WTC11 (cell line): ENCODE results near the gene UTF1. TPM values are rescaled to one million over a fixed set of nuclear protein-coding genes. Genes with fewer than 3 reads are reported as not detected.

ENCODE experiments used
- ATAC-seq: fragments of 200-7000 bp; cut with Tn5 transposase; 2 replicates; pipeline ENCODE4 v1.10.0; 2021; ENCODE audit warnings: mild to moderate bottlenecking, moderate library complexity
- CTCF ChIA-PET: fragments of 300-600 bp; sonication (Branson Sonifier 250); formaldehyde crosslinking; loops from one replicate; lab custom pipeline; 2021; ENCODE audit warnings: antibody characterized with exemption; lab: Charles Lee
- POLR2A ChIA-PET: fragments of 350-600 bp; sonication (Branson Sonifier 250); formaldehyde crosslinking; loops from one replicate; lab custom pipeline; 2021; ENCODE audit warnings: antibody characterized with exemption; lab: Charles Lee
- DNase-seq: peaks from one replicate; pipeline ENCODE4 v3.0.0; 2021; ENCODE audit warnings: low spot score
- H3K27ac Mint-ChIP-seq: 2 replicates; pipeline ENCODE4 v1.8.0; 2021; ENCODE audit warnings: mixed read lengths
- H3K27me3 Mint-ChIP-seq: 2 replicates; pipeline ENCODE4 v1.8.0; 2021; ENCODE audit warnings: low read depth, mild to moderate bottlenecking, moderate library complexity, mixed read lengths
- H3K36me3 Mint-ChIP-seq: 2 replicates; pipeline ENCODE4 v1.8.0; 2021; ENCODE audit warnings: mixed read lengths
- H3K4me1 Mint-ChIP-seq: 2 replicates; pipeline ENCODE4 v1.8.0; 2022; ENCODE audit warnings: mixed read lengths
- H3K4me3 Mint-ChIP-seq: 2 replicates; pipeline ENCODE4 v1.8.0; 2021; ENCODE audit warnings: mild to moderate bottlenecking, moderate library complexity, mixed read lengths
- H3K9me3 Mint-ChIP-seq: 2 replicates; pipeline ENCODE4 v1.8.0; 2021; ENCODE audit warnings: mixed read lengths
- CBFB ChIP-seq: sonication (generic); formaldehyde crosslinking; IDR thresholded peaks from 2 replicates; pipeline ENCODE4 v1.8.1; 2022; ENCODE audit warnings: mild to moderate bottlenecking, low read depth, missing genetic modification reagents
- CREB1 ChIP-seq: sonication (generic); formaldehyde crosslinking; IDR thresholded peaks from 2 replicates; pipeline ENCODE4 v1.8.0; 2023; ENCODE audit warnings: mild to moderate bottlenecking, missing genetic modification reagents
- CREM ChIP-seq: sonication (generic); formaldehyde crosslinking; IDR thresholded peaks from 2 replicates; pipeline ENCODE4 v1.8.1; 2022; ENCODE audit warnings: mild to moderate bottlenecking, missing genetic modification reagents, moderate library complexity
- ESRRA ChIP-seq: sonication (generic); formaldehyde crosslinking; IDR thresholded peaks from 2 replicates; pipeline ENCODE4 v1.8.1; 2022; ENCODE audit warnings: mild to moderate bottlenecking, missing genetic modification reagents, borderline replicate concordance
- FOXK1 ChIP-seq: sonication (generic); formaldehyde crosslinking; IDR thresholded peaks from 2 replicates; pipeline ENCODE4 v1.8.0; 2022; ENCODE audit warnings: mild to moderate bottlenecking, moderate library complexity, missing genetic modification reagents
- GABPB1 ChIP-seq: sonication (generic); formaldehyde crosslinking; IDR thresholded peaks from 2 replicates; pipeline ENCODE4 v1.8.1; 2023; ENCODE audit warnings: mild to moderate bottlenecking, missing genetic modification reagents
- GRHL2 ChIP-seq: fragments of 250-450 bp; sonication (Bioruptor Pico); IDR thresholded peaks from 2 replicates; pipeline ENCODE4 v1.8.0; 2022; ENCODE audit warnings: mild to moderate bottlenecking, moderate library complexity; ENCODE audit not compliant: insufficient replicate concordance, severe bottlenecking
- HMGA2 ChIP-seq: fragments of 250-450 bp; sonication (Bioruptor Pico); IDR thresholded peaks from 2 replicates; pipeline ENCODE4 v1.4.0; 2021; ENCODE audit warnings: mild to moderate bottlenecking, moderate library complexity
- NFATC4 ChIP-seq: fragments of 250-450 bp; sonication (Bioruptor Pico); IDR thresholded peaks from 2 replicates; pipeline ENCODE4 v1.9.0; 2021; ENCODE audit warnings: mild to moderate bottlenecking
- NFE2L1 ChIP-seq: sonication (generic); formaldehyde crosslinking; IDR thresholded peaks from 2 replicates; pipeline ENCODE4 v1.8.1; 2023; ENCODE audit warnings: missing genetic modification reagents
- NFYB ChIP-seq: sonication (generic); formaldehyde crosslinking; conservative IDR thresholded peaks from 2 replicates; pipeline ENCODE4 v1.8.0; 2022; ENCODE audit warnings: low read depth, missing genetic modification reagents
- NR2C2 ChIP-seq: sonication (generic); formaldehyde crosslinking; IDR thresholded peaks from 2 replicates; pipeline ENCODE4 v1.8.0; 2022; ENCODE audit warnings: mild to moderate bottlenecking, missing genetic modification reagents
- NR3C1 ChIP-seq: sonication (generic); formaldehyde crosslinking; conservative IDR thresholded peaks from 2 replicates; pipeline ENCODE4 v1.8.1; 2023; ENCODE audit warnings: low read depth, mild to moderate bottlenecking, missing genetic modification reagents
- OVOL2 ChIP-seq: fragments of 250-450 bp; sonication (Bioruptor Pico); IDR thresholded peaks from 2 replicates; pipeline ENCODE4 v1.9.0; 2021; ENCODE audit warnings: mild to moderate bottlenecking, borderline replicate concordance
- TCF7 ChIP-seq: sonication (generic); formaldehyde crosslinking; IDR thresholded peaks from 2 replicates; pipeline ENCODE4 v1.8.0; 2022; ENCODE audit warnings: mild to moderate bottlenecking, low read depth, missing genetic modification reagents, moderate library complexity
- TEAD4 ChIP-seq: sonication (generic); formaldehyde crosslinking; IDR thresholded peaks from 2 replicates; pipeline ENCODE4 v1.8.0; 2022; ENCODE audit warnings: mild to moderate bottlenecking, missing genetic modification reagents
- TP53 ChIP-seq: sonication (generic); formaldehyde crosslinking; IDR thresholded peaks from 2 replicates; pipeline ENCODE4 v1.8.1; 2023; ENCODE audit warnings: mild to moderate bottlenecking, missing genetic modification reagents
- ZNF263 ChIP-seq: sonication (generic); formaldehyde crosslinking; IDR thresholded peaks from 2 replicates; pipeline ENCODE4 v1.8.1; 2022; ENCODE audit warnings: low read depth, mild to moderate bottlenecking, moderate library complexity, missing genetic modification reagents
- ZNF317 ChIP-seq: sonication (generic); formaldehyde crosslinking; IDR thresholded peaks from 2 replicates; pipeline ENCODE4 v1.8.1; 2023; ENCODE audit warnings: low read depth, mild to moderate bottlenecking, moderate library complexity, missing genetic modification reagents, borderline replicate concordance
- total RNA-seq: library from RNA; stranded (reverse); gene quantifications from 3 replicates; pipeline ENCODE4 v1.2.3, GENCODE V29; 2021
- TF ChIP-seq, protein P1 (sequence below): fragments of 250-450 bp; sonication (Bioruptor Pico); IDR thresholded peaks from 2 replicates; pipeline ENCODE4 v1.8.0; 2021; ENCODE audit warnings: mild to moderate bottlenecking
- TF ChIP-seq, protein P2 (sequence below): sonication (generic); formaldehyde crosslinking; IDR thresholded peaks from 2 replicates; pipeline ENCODE4 v1.8.1; 2023; ENCODE audit warnings: mild to moderate bottlenecking, missing genetic modification reagents, borderline replicate concordance
- TF ChIP-seq, protein P3 (sequence below): sonication (generic); formaldehyde crosslinking; IDR thresholded peaks from 2 replicates; pipeline ENCODE4 v1.8.0; 2022; ENCODE audit warnings: mild to moderate bottlenecking, missing genetic modification reagents
- TF ChIP-seq, protein P4 (sequence below): fragments of 250-450 bp; sonication (Bioruptor Pico); IDR thresholded peaks from 2 replicates; pipeline ENCODE4 v2.1.2; 2022; ENCODE audit warnings: mild to moderate bottlenecking, moderate library complexity
- TF ChIP-seq, protein P5 (sequence below): sonication (generic); formaldehyde crosslinking; IDR thresholded peaks from 2 replicates; pipeline ENCODE4 v1.8.1; 2022; ENCODE audit warnings: low read depth, missing genetic modification reagents, borderline replicate concordance
- TF ChIP-seq, protein P6 (sequence below): sonication (generic); formaldehyde crosslinking; IDR thresholded peaks from 2 replicates; pipeline ENCODE4 v1.8.1; 2023; ENCODE audit warnings: mild to moderate bottlenecking, missing genetic modification reagents, moderate library complexity

Gene UTF1
- total RNA-seq, 1 experiment from 2014 or later = 196 TPM

DNA sequence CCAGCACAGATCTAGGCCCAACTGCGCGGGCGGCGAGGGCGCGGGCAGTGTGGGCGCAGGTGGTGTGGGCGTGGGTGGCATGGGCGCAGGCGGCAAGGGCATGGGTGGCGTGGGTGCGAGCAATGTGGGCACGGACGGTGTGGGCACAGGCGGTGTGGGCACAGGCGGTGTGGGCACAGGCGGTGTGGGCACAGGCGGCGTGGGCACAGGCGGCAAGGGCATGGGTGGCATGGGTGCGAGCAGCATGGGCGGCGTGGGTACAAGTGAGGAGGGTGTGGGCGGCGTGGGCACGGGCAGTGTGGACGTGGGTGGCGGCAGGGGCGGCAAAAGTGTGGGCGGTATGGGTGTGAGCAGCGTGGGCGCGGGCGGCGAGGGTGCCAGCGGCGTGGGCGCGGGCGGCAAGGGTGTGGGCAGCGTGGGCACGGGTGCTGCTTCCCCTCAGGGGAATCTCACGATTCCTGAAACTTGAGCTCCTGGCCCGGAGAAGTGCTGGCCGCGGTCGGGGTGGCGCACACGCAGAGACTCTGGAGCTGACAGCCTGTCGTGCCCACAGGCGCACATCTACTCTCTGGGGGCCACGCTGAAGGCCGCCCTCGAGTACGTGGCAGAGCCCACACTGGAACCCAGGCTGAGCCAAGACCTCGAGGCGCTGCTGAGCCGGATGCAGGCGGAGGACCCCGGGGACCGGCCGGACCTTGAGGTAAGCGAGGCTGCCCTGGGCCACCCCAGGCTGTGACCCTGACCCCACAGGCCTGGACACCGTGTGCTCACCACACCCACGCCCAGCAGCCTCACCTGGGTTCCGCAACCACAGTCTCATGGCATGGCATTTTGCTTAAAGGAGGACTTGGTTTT lies 47.0 kb upstream of the UTF1 start:
- Mint-ChIP-seq H3K4me1 (no peaks in the 10 kb centered on the region), H3K36me3 (peaks cover 16% of the 10 kb centered on the region), H3K27ac (no peak overlapping the region), H3K27me3 (no peaks in the 10 kb centered on the region), H3K9me3 (peaks cover 10% of the 10 kb centered on the region), H3K4me3 (no peak overlapping the region)
- no peak for DNase-seq
- ChIA-PET POLR2A (no interaction called here), CTCF (no interaction called here)
- no peak for ATAC-seq
- TF ChIP-seq, protein P1, sequence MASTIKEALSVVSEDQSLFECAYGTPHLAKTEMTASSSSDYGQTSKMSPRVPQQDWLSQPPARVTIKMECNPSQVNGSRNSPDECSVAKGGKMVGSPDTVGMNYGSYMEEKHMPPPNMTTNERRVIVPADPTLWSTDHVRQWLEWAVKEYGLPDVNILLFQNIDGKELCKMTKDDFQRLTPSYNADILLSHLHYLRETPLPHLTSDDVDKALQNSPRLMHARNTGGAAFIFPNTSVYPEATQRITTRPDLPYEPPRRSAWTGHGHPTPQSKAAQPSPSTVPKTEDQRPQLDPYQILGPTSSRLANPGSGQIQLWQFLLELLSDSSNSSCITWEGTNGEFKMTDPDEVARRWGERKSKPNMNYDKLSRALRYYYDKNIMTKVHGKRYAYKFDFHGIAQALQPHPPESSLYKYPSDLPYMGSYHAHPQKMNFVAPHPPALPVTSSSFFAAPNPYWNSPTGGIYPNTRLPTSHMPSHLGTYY = no peak
- TF ChIP-seq NFE2L1 (CRISPR knock-in tag) (no peak), CREM (CRISPR knock-in tag) (no peak), CREB1 (CRISPR knock-in tag) (no peak), ZNF317 (CRISPR knock-in tag) (no peak), NR3C1 (CRISPR knock-in tag) (no peak), CBFB (CRISPR knock-in tag) (no peak), GRHL2 (CRISPR knock-in tag) (no peak), NFATC4 (CRISPR knock-in tag) (no peak), TCF7 (CRISPR knock-in tag) (no peak), FOXK1 (CRISPR knock-in tag) (no peak), TEAD4 (no peak), NFYB (CRISPR knock-in tag) (no peak), ZNF263 (CRISPR knock-in tag) (no peak)
- TF ChIP-seq, protein P2, sequence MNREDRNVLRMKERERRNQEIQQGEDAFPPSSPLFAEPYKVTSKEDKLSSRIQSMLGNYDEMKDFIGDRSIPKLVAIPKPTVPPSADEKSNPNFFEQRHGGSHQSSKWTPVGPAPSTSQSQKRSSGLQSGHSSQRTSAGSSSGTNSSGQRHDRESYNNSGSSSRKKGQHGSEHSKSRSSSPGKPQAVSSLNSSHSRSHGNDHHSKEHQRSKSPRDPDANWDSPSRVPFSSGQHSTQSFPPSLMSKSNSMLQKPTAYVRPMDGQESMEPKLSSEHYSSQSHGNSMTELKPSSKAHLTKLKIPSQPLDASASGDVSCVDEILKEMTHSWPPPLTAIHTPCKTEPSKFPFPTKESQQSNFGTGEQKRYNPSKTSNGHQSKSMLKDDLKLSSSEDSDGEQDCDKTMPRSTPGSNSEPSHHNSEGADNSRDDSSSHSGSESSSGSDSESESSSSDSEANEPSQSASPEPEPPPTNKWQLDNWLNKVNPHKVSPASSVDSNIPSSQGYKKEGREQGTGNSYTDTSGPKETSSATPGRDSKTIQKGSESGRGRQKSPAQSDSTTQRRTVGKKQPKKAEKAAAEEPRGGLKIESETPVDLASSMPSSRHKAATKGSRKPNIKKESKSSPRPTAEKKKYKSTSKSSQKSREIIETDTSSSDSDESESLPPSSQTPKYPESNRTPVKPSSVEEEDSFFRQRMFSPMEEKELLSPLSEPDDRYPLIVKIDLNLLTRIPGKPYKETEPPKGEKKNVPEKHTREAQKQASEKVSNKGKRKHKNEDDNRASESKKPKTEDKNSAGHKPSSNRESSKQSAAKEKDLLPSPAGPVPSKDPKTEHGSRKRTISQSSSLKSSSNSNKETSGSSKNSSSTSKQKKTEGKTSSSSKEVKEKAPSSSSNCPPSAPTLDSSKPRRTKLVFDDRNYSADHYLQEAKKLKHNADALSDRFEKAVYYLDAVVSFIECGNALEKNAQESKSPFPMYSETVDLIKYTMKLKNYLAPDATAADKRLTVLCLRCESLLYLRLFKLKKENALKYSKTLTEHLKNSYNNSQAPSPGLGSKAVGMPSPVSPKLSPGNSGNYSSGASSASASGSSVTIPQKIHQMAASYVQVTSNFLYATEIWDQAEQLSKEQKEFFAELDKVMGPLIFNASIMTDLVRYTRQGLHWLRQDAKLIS (CRISPR knock-in tag) = no peak

DNA sequence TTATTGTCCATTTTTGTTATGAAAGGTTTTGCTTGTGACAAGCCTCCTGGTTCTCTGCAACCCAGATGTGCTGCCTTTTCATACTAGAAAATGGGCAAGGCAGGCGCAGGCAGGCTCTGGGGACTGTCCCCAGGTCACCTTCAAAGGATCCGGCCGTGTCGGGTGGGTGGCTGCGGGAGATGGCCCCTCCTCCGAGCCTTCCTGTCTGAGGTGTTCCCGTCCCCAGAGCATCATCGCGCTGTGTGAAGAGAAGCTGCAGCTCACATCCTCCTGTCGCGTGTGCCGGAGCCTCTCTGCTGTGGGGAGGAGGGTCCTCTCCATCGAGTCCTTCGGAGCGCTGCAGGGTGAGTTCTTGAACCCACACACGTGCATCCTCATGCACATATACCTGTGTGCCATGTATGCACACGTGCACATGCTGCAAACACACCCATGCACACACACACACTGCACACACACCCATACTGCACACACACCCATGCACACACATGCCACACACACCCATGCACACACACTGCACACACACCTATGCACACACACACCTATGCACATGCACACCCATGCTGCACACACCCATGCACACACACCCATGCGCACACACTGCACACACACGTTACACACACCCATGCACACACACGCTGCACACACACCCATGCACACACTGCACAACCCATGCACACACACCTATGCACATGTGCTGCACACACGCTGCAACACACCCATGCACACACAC lies 46.2 kb upstream of the UTF1 start:
- no peak overlapping the region for H3K4me3 Mint-ChIP-seq
- no peak for ATAC-seq
- ChIA-PET POLR2A (no interaction called here), CTCF (no interaction called here)
- H3K27ac Mint-ChIP-seq = no peak overlapping the region
- peaks cover 8% of the 10 kb centered on the region for H3K9me3 Mint-ChIP-seq
- no peak for DNase-seq
- H3K36me3 Mint-ChIP-seq = peaks cover 15% of the 10 kb centered on the region
- H3K27me3 Mint-ChIP-seq = no peaks in the 10 kb centered on the region
- no peaks in the 10 kb centered on the region for H3K4me1 Mint-ChIP-seq
- TF ChIP-seq, protein P3, sequence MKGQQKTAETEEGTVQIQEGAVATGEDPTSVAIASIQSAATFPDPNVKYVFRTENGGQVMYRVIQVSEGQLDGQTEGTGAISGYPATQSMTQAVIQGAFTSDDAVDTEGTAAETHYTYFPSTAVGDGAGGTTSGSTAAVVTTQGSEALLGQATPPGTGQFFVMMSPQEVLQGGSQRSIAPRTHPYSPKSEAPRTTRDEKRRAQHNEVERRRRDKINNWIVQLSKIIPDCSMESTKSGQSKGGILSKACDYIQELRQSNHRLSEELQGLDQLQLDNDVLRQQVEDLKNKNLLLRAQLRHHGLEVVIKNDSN (CRISPR knock-in tag) = no peak
- TF ChIP-seq ESRRA = no peak
- TF ChIP-seq CBFB (CRISPR knock-in tag) = no peak
- TF ChIP-seq TP53 = no peak
- TF ChIP-seq TCF7 (CRISPR knock-in tag) = no peak
- TF ChIP-seq, protein P4, sequence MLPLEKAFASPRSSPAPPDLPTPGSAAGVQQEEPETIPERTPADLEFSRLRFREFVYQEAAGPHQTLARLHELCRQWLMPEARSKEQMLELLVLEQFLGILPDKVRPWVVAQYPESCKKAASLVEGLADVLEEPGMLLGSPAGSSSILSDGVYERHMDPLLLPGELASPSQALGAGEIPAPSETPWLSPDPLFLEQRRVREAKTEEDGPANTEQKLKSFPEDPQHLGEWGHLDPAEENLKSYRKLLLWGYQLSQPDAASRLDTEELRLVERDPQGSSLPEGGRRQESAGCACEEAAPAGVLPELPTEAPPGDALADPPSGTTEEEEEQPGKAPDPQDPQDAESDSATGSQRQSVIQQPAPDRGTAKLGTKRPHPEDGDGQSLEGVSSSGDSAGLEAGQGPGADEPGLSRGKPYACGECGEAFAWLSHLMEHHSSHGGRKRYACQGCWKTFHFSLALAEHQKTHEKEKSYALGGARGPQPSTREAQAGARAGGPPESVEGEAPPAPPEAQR (CRISPR knock-in tag) = no peak
- TF ChIP-seq, protein P5, sequence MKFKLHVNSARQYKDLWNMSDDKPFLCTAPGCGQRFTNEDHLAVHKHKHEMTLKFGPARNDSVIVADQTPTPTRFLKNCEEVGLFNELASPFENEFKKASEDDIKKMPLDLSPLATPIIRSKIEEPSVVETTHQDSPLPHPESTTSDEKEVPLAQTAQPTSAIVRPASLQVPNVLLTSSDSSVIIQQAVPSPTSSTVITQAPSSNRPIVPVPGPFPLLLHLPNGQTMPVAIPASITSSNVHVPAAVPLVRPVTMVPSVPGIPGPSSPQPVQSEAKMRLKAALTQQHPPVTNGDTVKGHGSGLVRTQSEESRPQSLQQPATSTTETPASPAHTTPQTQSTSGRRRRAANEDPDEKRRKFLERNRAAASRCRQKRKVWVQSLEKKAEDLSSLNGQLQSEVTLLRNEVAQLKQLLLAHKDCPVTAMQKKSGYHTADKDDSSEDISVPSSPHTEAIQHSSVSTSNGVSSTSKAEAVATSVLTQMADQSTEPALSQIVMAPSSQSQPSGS = no peak
- no peak for TF ChIP-seq ZNF263 (CRISPR knock-in tag)
- TF ChIP-seq NR2C2 (CRISPR knock-in tag) = no peak
- no peak for TF ChIP-seq OVOL2 (CRISPR knock-in tag)
- TF ChIP-seq, protein P6, sequence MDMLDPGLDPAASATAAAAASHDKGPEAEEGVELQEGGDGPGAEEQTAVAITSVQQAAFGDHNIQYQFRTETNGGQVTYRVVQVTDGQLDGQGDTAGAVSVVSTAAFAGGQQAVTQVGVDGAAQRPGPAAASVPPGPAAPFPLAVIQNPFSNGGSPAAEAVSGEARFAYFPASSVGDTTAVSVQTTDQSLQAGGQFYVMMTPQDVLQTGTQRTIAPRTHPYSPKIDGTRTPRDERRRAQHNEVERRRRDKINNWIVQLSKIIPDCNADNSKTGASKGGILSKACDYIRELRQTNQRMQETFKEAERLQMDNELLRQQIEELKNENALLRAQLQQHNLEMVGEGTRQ = no peak
- no peak for TF ChIP-seq GABPB1 (CRISPR knock-in tag)
- no peak for TF ChIP-seq HMGA2 (CRISPR knock-in tag)
